T-helper 17 cell (primary cell): Measurements from ENCODE around the gene RGS5. TPM values are rescaled to one million over a fixed set of nuclear protein-coding genes. Genes with fewer than 3 reads are reported as not detected.

ENCODE experiments used
- ATAC-seq: fragments of 150-1000 bp; cut with Tn5 transposase; 2 replicates; pipeline ENCODE4 v1.10.0; 2021; ENCODE audit warnings: mild to moderate bottlenecking, moderate library complexity
- DNase-seq, 3 donors: peaks; one replicate each; pipeline versions ENCODE4 v3.0.0 to v3.0.0-alpha.2; 2020 to 2021
- H3K9me3 ChIP-seq: one replicate; pipeline ENCODE4 v1.7.0; 2013; ENCODE audit warnings: low read length, mild to moderate bottlenecking; ENCODE audit not compliant: control insufficient read depth, poor library complexity, severe bottlenecking
- H3K27ac Mint-ChIP-seq: one replicate; pipeline ENCODE4 v1.8.0; 2022; ENCODE audit warnings: mild to moderate bottlenecking, moderate library complexity, mixed read lengths
- H3K27me3 Mint-ChIP-seq: one replicate; pipeline ENCODE4 v1.8.0; 2022; ENCODE audit warnings: mixed read lengths
- H3K36me3 Mint-ChIP-seq: one replicate; pipeline ENCODE4 v1.8.0; 2022; ENCODE audit warnings: low read depth, mixed read lengths
- H3K4me1 Mint-ChIP-seq: one replicate; pipeline ENCODE4 v1.8.0; 2022; ENCODE audit warnings: mild to moderate bottlenecking, mixed read lengths
- H3K4me3 Mint-ChIP-seq: one replicate; pipeline ENCODE4 v1.8.0; 2022; ENCODE audit warnings: mild to moderate bottlenecking, moderate library complexity, mixed read lengths
- total RNA-seq, 4 donors: library from RNA in 2 of 4; stranded (reverse) in 2 of 4; gene quantifications; one replicate each; pipeline ENCODE4 v1.2.3 and lab custom pipeline; 2022 to 2026

Gene RGS5
- total RNA-seq, 2 donors from 2014 or later: 0.94 to 1.3 TPM

- Mint-ChIP-seq H3K27ac (no peak overlapping the region), H3K4me1 (no peaks in the 10 kb centered on the region), H3K4me3 (no peak overlapping the region), H3K36me3 (no peaks in the 10 kb centered on the region), H3K27me3 (peaks cover 10% of the 10 kb centered on the region)
- DNase-seq (no peak), ATAC-seq (no peak)
- H3K9me3 ChIP-seq: no peaks in the 10 kb centered on the region
Observed at GRCh38 chr1:163119707-163120106, 83.0 kb downstream of the RGS5 start.

DNA sequence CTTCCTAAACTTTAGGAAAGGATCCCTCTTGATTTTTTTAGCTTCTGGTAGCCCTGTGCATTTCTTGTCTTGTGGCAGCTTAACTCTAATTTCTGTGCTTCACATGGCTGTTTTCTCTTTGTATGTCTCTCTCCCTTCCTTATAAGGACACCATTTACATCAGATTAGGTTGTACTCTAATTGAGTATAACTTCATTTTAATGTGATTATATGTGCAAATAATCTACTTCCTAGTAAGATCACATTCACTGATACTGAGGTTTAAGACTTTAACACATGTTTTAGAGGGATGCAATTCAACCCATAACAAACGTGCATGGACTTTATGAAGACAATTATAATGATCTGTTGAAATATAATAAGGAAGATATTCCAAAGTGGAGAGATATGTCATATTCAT lies 86.8 kb downstream of the RGS5 start:
- Mint-ChIP-seq H3K36me3 (no peaks in the 10 kb centered on the region), H3K4me1 (no peaks in the 10 kb centered on the region), H3K27me3 (no peaks in the 10 kb centered on the region), H3K27ac (no peak overlapping the region), H3K4me3 (no peak overlapping the region)
- DNase-seq: no peak
- no peaks in the 10 kb centered on the region for H3K9me3 ChIP-seq
- ATAC-seq: no peak

DNA sequence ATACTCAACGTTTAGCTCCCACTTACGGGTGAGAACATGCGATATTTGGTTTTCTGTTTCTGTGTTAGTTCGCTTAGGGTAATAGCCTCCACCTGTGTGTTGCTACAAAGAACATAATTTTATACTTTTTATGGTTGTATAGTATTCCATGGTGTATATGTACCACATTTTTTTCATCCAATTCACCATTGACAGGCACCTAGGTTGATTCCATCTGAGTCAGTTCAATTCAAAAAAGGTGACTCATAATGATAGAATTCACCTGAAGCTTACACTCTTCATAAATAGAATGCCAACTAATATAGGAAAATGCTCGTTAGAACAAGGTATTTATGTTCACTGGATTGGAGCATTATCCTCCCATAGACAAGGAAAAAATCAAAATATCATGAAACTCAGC lies 95.1 kb downstream of the RGS5 start:
- H3K9me3 ChIP-seq: no peaks in the 10 kb centered on the region
- Mint-ChIP-seq H3K27me3 (peaks cover 5% of the 10 kb centered on the region), H3K4me1 (no peaks in the 10 kb centered on the region), H3K27ac (no peak overlapping the region), H3K4me3 (no peak overlapping the region), H3K36me3 (no peaks in the 10 kb centered on the region)
- DNase-seq (no peak), ATAC-seq (no peak)

DNA sequence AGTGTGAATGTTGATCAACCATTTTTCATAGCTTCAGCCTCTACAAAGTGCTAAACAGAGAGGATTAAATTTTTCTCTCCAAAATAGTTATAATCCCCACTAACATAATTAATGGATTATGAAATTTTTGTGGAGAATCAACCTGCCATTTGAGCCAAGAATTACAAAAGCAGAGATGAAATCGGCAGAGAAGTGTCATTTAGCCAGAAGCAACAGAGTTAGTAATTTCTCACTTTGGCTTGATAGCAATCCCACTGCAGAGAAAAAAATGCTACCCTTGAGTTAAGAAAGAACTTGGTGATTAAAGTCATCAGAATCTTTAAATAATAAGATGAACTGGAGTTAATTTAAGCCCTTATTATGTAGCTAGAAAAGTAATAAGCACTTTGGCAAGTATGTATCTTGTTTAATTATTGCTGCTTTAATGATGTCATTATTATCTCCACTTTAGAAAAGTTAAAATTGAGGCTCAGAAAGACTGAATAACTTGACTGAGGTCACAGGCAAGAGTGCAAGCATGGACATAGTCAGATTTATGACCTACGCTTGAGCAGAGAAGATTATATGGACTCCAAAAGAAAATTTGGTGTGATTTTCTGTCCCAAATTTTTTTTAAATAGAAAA lies 96.2 kb downstream of the RGS5 start:
- H3K27me3 Mint-ChIP-seq: peaks cover 9% of the 10 kb centered on the region
- no peaks in the 10 kb centered on the region for H3K36me3 Mint-ChIP-seq
- DNase-seq (no peak), ATAC-seq (no peak)
- H3K27ac Mint-ChIP-seq: no peak overlapping the region
- H3K4me3 Mint-ChIP-seq: no peak overlapping the region
- H3K4me1 Mint-ChIP-seq: no peaks in the 10 kb centered on the region
- H3K9me3 ChIP-seq: no peaks in the 10 kb centered on the region

GRCh38 chr1:163104385-163105099 lies 98.2 kb downstream of the RGS5 start:
- no peak overlapping the region for H3K27ac Mint-ChIP-seq
- no peaks in the 10 kb centered on the region for H3K36me3 Mint-ChIP-seq
- H3K9me3 ChIP-seq: no peaks in the 10 kb centered on the region
- no peak overlapping the region for H3K4me3 Mint-ChIP-seq
- H3K4me1 Mint-ChIP-seq: no peaks in the 10 kb centered on the region
- no peak for ATAC-seq
- H3K27me3 Mint-ChIP-seq: peaks cover 27% of the 10 kb centered on the region
- DNase-seq: no peak

DNA sequence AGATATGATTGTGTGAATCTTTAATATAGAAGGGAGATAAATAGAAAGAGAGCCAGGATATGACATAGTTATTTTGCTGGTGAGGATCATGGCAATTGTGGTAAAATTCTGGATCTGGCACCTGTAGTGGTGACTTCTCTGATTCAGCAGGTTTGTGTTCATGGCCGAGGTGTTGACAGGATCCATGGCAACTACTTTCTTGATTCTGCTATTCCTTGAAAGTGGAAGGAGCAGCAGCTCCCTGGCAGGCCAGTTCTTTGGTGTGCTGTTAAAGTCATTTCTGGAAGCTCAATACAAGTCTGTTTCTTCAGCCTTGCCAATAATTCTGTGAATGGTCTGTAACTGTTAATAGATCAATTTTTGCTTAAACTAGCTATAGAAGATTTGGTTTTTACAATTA lies 100.1 kb downstream of the RGS5 start:
- no peaks in the 10 kb centered on the region for H3K36me3 Mint-ChIP-seq
- no peak overlapping the region for H3K27ac Mint-ChIP-seq
- H3K4me3 Mint-ChIP-seq: no peak overlapping the region
- ATAC-seq (no peak), DNase-seq (no peak)
- peaks cover 28% of the 10 kb centered on the region for H3K27me3 Mint-ChIP-seq
- H3K4me1 Mint-ChIP-seq: no peaks in the 10 kb centered on the region
- no peaks in the 10 kb centered on the region for H3K9me3 ChIP-seq

DNA sequence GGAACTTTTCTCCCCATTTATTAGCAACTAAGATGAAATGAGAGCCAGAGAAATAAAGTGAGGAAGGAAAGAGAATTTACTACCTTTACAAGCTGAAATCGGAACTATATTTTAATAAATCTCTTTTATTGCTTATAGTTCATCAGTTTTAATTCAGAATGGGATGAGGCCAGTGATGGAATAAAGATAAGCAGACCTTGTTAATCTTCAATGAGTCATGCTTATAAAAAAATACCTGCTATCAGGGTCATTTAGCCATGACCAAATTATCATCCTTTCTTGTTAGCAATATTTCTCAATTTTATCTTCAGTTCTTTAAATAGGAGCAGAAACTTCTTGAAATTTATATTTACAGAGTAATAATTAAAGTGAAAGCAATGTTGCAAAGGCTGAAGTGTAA lies 107.5 kb downstream of the RGS5 start:
- no peaks in the 10 kb centered on the region for H3K4me1 Mint-ChIP-seq
- H3K9me3 ChIP-seq: no peaks in the 10 kb centered on the region
- no peak overlapping the region for H3K27ac Mint-ChIP-seq
- H3K4me3 Mint-ChIP-seq: no peak overlapping the region
- no peaks in the 10 kb centered on the region for H3K36me3 Mint-ChIP-seq
- ATAC-seq (no peak), DNase-seq (no peak)
- peaks cover 34% of the 10 kb centered on the region for H3K27me3 Mint-ChIP-seq

GRCh38 chr1:163094589-163094988 lies 108.1 kb downstream of the RGS5 start:
- H3K4me3 Mint-ChIP-seq: no peak overlapping the region
- H3K36me3 Mint-ChIP-seq: no peaks in the 10 kb centered on the region
- no peaks in the 10 kb centered on the region for H3K9me3 ChIP-seq
- DNase-seq (no peak), ATAC-seq (no peak)
- H3K27ac Mint-ChIP-seq: no peak overlapping the region
- no peaks in the 10 kb centered on the region for H3K4me1 Mint-ChIP-seq
- H3K27me3 Mint-ChIP-seq: peaks cover 28% of the 10 kb centered on the region

- H3K9me3 ChIP-seq: no peaks in the 10 kb centered on the region
- Mint-ChIP-seq H3K4me1 (no peaks in the 10 kb centered on the region), H3K27me3 (peaks cover 26% of the 10 kb centered on the region)
Observed at GRCh38 chr1:163094182-163094581, 108.5 kb downstream of the RGS5 start.

DNA sequence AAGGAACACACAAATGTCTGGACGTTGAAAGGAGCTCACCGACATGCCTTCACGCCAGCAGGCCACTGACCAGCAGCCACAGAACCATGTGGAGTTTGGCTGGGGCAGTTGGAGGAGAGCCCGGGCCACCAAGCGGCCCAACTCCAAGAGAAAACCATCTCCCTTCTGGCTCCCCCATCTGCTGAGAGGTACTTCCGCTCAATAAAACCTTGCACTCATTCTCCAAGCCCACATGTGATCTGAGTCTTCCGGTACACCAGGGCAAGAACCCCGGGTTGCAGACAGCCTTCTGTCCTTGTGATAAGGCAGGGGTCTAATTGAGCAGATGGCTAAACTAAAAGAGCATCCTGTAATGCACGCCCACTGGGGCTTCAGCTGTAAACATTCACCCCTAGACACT lies 109.1 kb downstream of the RGS5 start:
- Mint-ChIP-seq H3K27me3 (peaks cover 26% of the 10 kb centered on the region), H3K4me3 (no peak overlapping the region), H3K36me3 (no peaks in the 10 kb centered on the region), H3K27ac (no peak overlapping the region), H3K4me1 (no peaks in the 10 kb centered on the region)
- DNase-seq (no peak), ATAC-seq (no peak)
- H3K9me3 ChIP-seq: no peaks in the 10 kb centered on the region

More at GRCh38 chr1:163094182-163094581, 108.5 kb downstream of the RGS5 start:
- Mint-ChIP-seq H3K36me3 (no peaks in the 10 kb centered on the region), H3K4me3 (no peak overlapping the region), H3K27ac (no peak overlapping the region)
- no peak for DNase-seq
- ATAC-seq: no peak

DNA sequence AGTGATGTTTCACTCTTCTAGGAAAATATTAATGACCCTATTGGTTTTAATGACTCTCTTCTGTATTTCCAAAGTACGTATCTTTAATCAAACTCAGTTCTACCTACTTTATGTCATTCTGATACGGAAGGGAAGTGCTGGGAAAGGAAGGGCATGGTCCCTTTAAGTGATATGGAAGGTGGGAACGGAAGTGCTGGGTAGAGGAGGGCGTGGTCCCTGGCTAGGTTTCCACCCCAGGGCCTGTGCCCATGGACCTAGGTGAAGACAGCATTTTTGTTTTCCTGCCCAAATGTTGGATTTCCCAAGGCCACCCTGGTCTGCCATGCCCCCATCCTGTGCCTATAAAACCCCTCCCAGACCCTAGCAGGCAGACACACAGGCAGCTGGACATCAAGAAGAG lies 109.5 kb downstream of the RGS5 start:
- no peaks in the 10 kb centered on the region for H3K36me3 Mint-ChIP-seq
- H3K4me3 Mint-ChIP-seq: no peak overlapping the region
- no peak overlapping the region for H3K27ac Mint-ChIP-seq
- DNase-seq (no peak), ATAC-seq (no peak)
- peaks cover 26% of the 10 kb centered on the region for H3K27me3 Mint-ChIP-seq
- H3K9me3 ChIP-seq: no peaks in the 10 kb centered on the region
- no peaks in the 10 kb centered on the region for H3K4me1 Mint-ChIP-seq

Other genes with a start within 250 kb of the RGS5 start
- not detected for gene RGS4, start 133.6 kb downstream of the RGS5 start, total RNA-seq
- gene NUF2, start 119.0 kb upstream of the RGS5 start, total RNA-seq: 1 to 10 TPM in 1 of 2 donors, under 1 TPM in 1; 0.75 to 1.8 TPM